Stomach (tissue), 9 donors: ENCODE results near the gene AWAT1. TPM values are rescaled to one million over a fixed set of nuclear protein-coding genes. Genes with fewer than 3 reads are reported as not detected.
"Not testable (repeated sequence)": the region's sequence is repeated elsewhere in the genome, so short reads cannot be mapped to it uniquely, and the experiment has no call there.

Experiments used
- DNase-seq, 2 donors: peaks; one replicate each; pipeline versions ENCODE4 v3.0.0 to v3.0.0-alpha.2; 2013 to 2019
- H3K27ac ChIP-seq, 5 donors: fragments of 200-600 bp in 4 of 5; sonication (generic) in 4 of 5; one replicate each; pipeline ENCODE4 v1.5.1; 2013 to 2019; ENCODE audit warnings: mild to moderate bottlenecking in 1 of 5, moderate library complexity in 1 of 5
- H3K27me3 ChIP-seq, 3 donors: fragments of 200-600 bp; sonication (generic); one replicate each; pipeline ENCODE4 v1.5.1; 2017 to 2019; ENCODE audit warnings: mixed run types in 1 of 3
- H3K36me3 ChIP-seq, 4 donors: fragments of 200-600 bp; sonication (generic); 1 replicate in 3 of 4; 2 replicates in 1 of 4; pipeline ENCODE4 v1.5.1; 2016 to 2019
- H3K4me1 ChIP-seq, 4 donors: fragments of 200-600 bp; sonication (generic); one replicate each; pipeline ENCODE4 v1.5.1; 2016 to 2019
- H3K4me3 ChIP-seq, 4 donors: fragments of 200-600 bp; sonication (generic) in 3 of 4; one replicate each; pipeline ENCODE4 v1.5.1; 2016 to 2019; ENCODE audit warnings: mild to moderate bottlenecking in 1 of 4
- H3K9me3 ChIP-seq, 4 donors: fragments of 200-600 bp; sonication (generic); one replicate each; pipeline ENCODE4 v1.5.1; 2016 to 2019
- EP300 ChIP-seq: sonication (generic); formaldehyde crosslinking; IDR thresholded peaks from one replicate; pipeline ENCODE4 v1.6.1; 2017; ENCODE audit warnings: antibody characterized with exemption
- POLR2A ChIP-seq, 4 donors: fragments of 450-650 bp; IDR thresholded peaks; one replicate each; pipeline ENCODE4 v1.6.1; 2016; ENCODE audit warnings: antibody characterized with exemption in 4 of 4, control low read depth in 2 of 4, mild to moderate bottlenecking in 1 of 4, moderate library complexity in 1 of 4
- POLR2AphosphoS5 ChIP-seq, 3 donors: sonication (generic); formaldehyde crosslinking; IDR thresholded peaks; one replicate each; pipeline ENCODE4 v1.6.1; 2016; ENCODE audit warnings: antibody characterized with exemption in 3 of 3
- WGBS, 5 donors: extraction: QIAGEN DNeasy Blood & Tissue Kit in 3 of 5; methylation state at CpG; one replicate each; pipeline versions ENCODE4 v1.1.5 to v1.1.7; 2013 to 2018; 5-methylcytosine and 5-hydroxymethylcytosine counted together
- intact Hi-C: fragments of 100-400 bp; cut with DNase I; formaldehyde crosslinking; loops from one replicate; pipeline ENCODE4 v1.15.1; 2023; ENCODE audit warnings: low total_unique reads
- polyA plus RNA-seq, 3 donors: library from polyadenylated mRNA; stranded (reverse); fragments of 200-250 nt; gene quantifications; one replicate each; pipeline ENCODE4 v1.2.3, GENCODE V29; 2013
- total RNA-seq, 5 donors: library from RNA; depleted of rRNA; stranded (reverse); fragments of >200 nt; gene quantifications; one replicate each; pipeline versions ENCODE4 v1.1.0 to v1.2.3, GENCODE V29; 2014 to 2016
- TF ChIP-seq, protein P1 (sequence below), 7 experiments: fragments of 450-650 bp in 4 of 7; fragments of 200-600 bp in 3 of 7; sonication (generic) in 3 of 7; IDR thresholded peaks; one replicate each; pipeline ENCODE4 v1.5.1; 2016 to 2019; ENCODE audit warnings: antibody characterized with exemption in 7 of 7, control low read depth in 2 of 7, mild to moderate bottlenecking in 1 of 7
- donor health status: healthy with polysubstance abuse.
- donor health status: Bipolar disorder and iron deficiency.
- donor health status: healthy.

The AWAT1 gene
- total and polyA plus RNA-seq, 8 donors = not detected

DNA sequence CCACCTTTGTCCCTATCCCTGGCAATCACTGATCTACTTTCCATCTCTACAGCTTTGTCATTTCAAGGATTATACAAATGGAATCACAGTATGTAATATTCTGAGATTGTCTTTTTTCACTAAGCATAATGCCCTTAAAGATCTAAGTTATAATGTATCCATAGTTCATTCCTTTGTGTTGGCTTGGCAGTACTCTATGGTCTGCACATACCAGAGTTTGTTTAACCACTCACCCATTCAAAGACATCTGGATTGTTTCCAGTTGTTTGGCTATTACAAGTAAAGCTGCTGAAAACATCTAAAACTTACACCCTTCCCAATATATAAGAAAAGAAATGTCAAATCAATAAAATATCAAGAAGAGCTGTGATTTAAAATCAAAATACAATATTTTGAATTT is 26.0 kb upstream of the AWAT1 start:
- intact Hi-C loops = no loop called here
- H3K4me3 ChIP-seq = no peak overlapping the region
- TF ChIP-seq EP300 (no peak), POLR2A (IDR thresholded peaks at IDR 0.05) (no peak), POLR2AphosphoS5 (IDR thresholded peaks at IDR 0.05) (no peak)
- TF ChIP-seq, protein P1, sequence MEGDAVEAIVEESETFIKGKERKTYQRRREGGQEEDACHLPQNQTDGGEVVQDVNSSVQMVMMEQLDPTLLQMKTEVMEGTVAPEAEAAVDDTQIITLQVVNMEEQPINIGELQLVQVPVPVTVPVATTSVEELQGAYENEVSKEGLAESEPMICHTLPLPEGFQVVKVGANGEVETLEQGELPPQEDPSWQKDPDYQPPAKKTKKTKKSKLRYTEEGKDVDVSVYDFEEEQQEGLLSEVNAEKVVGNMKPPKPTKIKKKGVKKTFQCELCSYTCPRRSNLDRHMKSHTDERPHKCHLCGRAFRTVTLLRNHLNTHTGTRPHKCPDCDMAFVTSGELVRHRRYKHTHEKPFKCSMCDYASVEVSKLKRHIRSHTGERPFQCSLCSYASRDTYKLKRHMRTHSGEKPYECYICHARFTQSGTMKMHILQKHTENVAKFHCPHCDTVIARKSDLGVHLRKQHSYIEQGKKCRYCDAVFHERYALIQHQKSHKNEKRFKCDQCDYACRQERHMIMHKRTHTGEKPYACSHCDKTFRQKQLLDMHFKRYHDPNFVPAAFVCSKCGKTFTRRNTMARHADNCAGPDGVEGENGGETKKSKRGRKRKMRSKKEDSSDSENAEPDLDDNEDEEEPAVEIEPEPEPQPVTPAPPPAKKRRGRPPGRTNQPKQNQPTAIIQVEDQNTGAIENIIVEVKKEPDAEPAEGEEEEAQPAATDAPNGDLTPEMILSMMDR (IDR thresholded peaks at IDR 0.05) = no peak
- H3K27ac ChIP-seq = no peak overlapping the region
- DNase-seq = no peak
- H3K4me1 ChIP-seq = no peaks in the 10 kb centered on the region
- H3K9me3 ChIP-seq = no peaks in the 10 kb centered on the region
- H3K36me3 ChIP-seq = no peaks in the 10 kb centered on the region
- H3K27me3 ChIP-seq = no peaks in the 10 kb centered on the region

DNA sequence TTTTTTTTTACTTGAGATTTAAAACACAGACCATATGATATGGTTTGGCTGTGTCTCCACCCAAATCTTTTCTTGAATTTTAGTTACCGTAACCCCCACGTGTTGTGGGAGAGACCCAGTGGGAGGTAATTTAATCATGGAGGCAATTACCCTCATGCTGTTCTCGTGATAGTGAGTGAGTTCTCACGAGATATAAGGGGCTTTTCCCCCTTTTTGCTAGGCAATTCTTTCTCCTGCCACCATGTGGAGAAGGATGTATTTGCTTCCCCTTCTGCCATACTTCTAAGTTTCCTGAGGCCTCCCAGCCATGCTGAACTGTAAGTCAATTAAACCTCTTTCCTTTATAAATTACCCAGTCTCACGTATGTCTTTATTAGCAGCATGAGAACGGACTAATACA is 24.9 kb upstream of the AWAT1 start:
- DNase-seq, H3K27me3 ChIP-seq, H3K4me3 ChIP-seq, H3K4me1 ChIP-seq, H3K27ac ChIP-seq, intact Hi-C loops, H3K36me3 ChIP-seq, H3K9me3 ChIP-seq: not testable (repeated sequence)
- WGBS, 5 donors = 52 to 86% (median 58%) methylated on average over 2 to 6 of the region's 6 CpGs

DNA sequence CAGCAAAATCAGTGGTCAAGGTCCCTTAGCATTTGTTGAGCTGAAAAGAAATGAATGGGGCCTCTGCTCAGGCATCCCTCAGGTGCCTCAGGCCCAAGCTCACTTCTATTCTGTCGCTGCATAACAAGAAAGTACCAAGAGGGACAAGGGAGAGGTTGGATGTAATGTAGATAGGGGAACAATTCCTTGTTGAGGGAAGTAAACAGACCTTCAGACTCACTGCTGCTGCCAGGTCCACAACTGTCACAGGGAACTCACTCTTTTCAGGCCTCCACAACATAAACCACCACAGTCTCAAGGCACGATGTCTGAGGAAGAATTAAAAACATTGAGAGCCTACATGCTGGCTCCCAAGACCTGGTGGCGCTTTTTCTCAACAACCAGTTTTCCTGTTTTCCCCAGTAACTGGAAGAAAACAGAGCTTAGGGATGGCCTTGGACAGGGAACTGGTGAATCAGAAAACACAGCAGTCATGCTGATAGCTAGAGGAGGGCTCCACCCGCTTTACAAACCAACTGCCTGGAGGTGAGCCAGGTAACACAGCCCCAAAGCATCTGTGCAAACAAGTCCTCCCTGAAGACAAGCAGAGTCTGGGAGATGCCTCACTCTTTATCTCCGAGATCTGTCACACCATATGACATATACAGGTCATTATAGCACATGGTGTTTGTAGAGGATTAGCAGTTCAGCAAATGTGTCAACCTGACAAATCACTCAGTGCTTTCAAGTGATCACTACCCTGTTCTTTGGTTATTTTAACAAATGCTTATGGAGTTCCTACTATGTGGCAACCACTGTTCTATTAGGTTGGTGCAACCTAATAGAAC is 14.3 kb upstream of the AWAT1 start:
- Histone ChIP-seq H3K4me3 (no peak overlapping the region), H3K36me3 (no peaks in the 10 kb centered on the region), H3K27ac (peak overlapping the region in 1 of 5 donors; percentile 12), H3K9me3 (peaks cover 0 to 7% (median 0%) of the 10 kb centered on the region in 4 donors), H3K4me1 (no peaks in the 10 kb centered on the region), H3K27me3 (no peaks in the 10 kb centered on the region)
- WGBS, 5 donors = 41 to 61% (median 48%) methylated on average over 4 to 5 of the region's 5 CpGs
- DNase-seq = peak in 1 of 2 donors; percentile 20
- intact Hi-C loops = no loop called here
- no peak for TF ChIP-seq POLR2AphosphoS5 (IDR thresholded peaks at IDR 0.05)
- TF ChIP-seq EP300 = no peak
- TF ChIP-seq, protein P1 (IDR thresholded peaks at IDR 0.05) = no peak
- no peak for TF ChIP-seq POLR2A (IDR thresholded peaks at IDR 0.05)

DNA sequence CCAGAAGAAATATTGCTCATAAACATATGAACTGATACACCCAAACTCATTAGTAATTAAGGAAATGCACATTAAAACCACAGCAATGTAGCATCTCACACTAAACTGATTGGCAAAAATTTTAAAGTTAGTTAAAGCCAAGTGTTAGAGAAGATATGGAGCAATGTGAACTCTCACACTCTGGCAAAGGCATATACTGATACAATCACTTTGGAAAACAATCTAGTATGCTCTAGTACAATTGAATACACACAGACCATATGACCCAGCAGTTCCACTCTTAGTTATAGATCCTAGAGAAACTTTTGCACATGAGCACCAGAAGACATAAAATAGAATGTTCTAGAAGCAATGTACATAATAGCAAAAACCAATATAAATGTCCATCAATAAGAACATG is 8.4 kb upstream of the AWAT1 start:
- H3K9me3 ChIP-seq = no peaks in the 10 kb centered on the region
- intact Hi-C loops = no loop called here
- H3K36me3 ChIP-seq = no peaks in the 10 kb centered on the region
- H3K27me3 ChIP-seq = no peaks in the 10 kb centered on the region
- H3K27ac ChIP-seq = no peak overlapping the region
- H3K4me1 ChIP-seq = no peaks in the 10 kb centered on the region
- H3K4me3 ChIP-seq = no peak overlapping the region
- DNase-seq = no peak
- no peak for TF ChIP-seq POLR2AphosphoS5 (IDR thresholded peaks at IDR 0.05)
- TF ChIP-seq EP300 = no peak
- TF ChIP-seq, protein P1 (IDR thresholded peaks at IDR 0.05) = no peak
- TF ChIP-seq POLR2A (IDR thresholded peaks at IDR 0.05) = no peak

DNA sequence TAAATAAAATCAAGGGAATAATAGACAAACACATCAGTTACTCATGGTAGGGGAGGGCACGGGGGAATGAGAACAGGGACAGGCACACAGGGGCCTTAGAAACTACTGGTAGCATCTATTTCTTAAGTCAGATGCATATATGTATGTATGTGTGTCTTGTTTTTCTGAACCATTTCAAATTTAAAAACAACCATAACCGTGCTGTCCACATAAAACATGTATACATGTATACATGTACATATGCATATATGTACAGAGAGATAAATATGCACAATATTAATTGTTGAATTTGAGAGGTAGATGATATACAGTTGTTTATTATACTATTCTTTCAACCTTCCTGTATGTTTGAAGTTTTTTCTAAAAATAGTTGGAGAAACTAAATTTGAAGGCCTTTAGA is 7.8 kb upstream of the AWAT1 start:
- H3K27me3 ChIP-seq = no peaks in the 10 kb centered on the region
- TF ChIP-seq EP300 (no peak), POLR2A (IDR thresholded peaks at IDR 0.05) (no peak), POLR2AphosphoS5 (IDR thresholded peaks at IDR 0.05) (no peak)
- TF ChIP-seq, protein P1 (IDR thresholded peaks at IDR 0.05) = no peak
- 63 to 92% (median 73%) methylated on average over 2 of the region's 2 CpGs for WGBS, 5 donors
- DNase-seq = no peak
- no peak overlapping the region for H3K4me3 ChIP-seq
- no peaks in the 10 kb centered on the region for H3K4me1 ChIP-seq
- intact Hi-C loops = no loop called here
- no peaks in the 10 kb centered on the region for H3K9me3 ChIP-seq
- H3K27ac ChIP-seq = no peak overlapping the region
- no peaks in the 10 kb centered on the region for H3K36me3 ChIP-seq
